PC-9 (cell line): Measurements from ENCODE around the gene CCDC9B.

Source experiments
- CTCF ChIP-seq: fragments of 200-600 bp; sonication (generic); conservative IDR thresholded peaks from 2 replicates; pipeline ENCODE4 v1.6.1; 2017; ENCODE audit warnings: mixed run types, antibody characterized with exemption, mild to moderate bottlenecking, moderate library complexity
- EZH2 ChIP-seq: fragments of 200-600 bp; sonication (generic); IDR thresholded peaks from 2 replicates; pipeline ENCODE4 v1.8.0; 2017; ENCODE audit warnings: antibody characterized with exemption, low read depth

- no peak for TF ChIP-seq CTCF
- no peak for TF ChIP-seq EZH2
Observed at GRCh38 chr15:40379374-40379773, 38.6 kb upstream of the CCDC9B start.
